AG10803 (cell line): Measurements from ENCODE around the gene KCNJ18.
"Not testable (repeated sequence)": the region's sequence is repeated elsewhere in the genome, so short reads cannot be mapped to it uniquely, and the experiment has no call there.

Experiments
- DNase-seq: peaks from one replicate; pipeline ENCODE4 v3.0.0; 2010; ENCODE audit warnings: low read depth
- H3K4me3 ChIP-seq: 2 replicates; pipeline ENCODE4 v1.5.1; 2011; ENCODE audit warnings: mild to moderate bottlenecking, low read length, control low read depth

The KCNJ18 gene

DNA sequence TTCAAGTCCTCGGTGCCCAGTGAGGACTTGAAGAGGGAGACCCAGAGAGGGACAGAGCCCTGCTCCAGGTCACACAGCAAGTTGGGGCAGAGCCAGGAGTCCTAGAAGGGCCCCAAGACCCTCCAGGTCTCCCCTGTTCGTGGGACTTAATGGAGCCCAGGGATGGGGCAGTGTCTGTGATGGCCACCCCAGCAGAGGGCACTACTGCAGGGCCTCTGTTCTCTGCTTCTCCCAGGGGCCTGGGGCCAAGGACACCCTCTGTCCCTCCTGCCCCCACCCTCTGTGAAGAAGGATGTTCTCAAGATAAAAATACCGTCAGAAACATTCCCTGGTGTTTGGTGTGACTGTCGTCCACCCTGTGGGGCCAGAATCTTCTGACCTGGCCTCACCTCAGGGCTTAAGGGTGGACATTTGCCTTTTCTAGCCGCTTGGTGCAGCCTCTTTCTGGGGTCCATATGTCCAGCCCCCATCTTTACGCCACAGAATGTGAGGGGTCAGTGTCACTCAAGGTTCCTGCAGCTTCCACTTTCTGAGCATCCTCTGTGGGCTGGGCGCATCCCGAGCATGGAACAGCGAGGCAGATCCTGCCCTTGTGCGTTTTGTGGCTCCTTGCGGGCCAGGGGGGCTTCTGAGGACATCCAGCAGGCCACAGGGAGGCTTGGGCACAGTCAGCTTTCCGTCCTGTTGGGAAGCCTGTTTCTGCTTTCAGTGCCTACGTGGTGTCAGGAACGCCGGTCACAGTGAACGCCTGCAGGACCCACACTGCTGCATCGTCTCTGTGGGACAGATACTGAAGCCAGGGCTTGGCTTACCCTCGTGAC, at the start of gene KCNJ18:
KCNJ18 (plus strand) TSS at position 641 of the 821 bp plus-strand sequence. CDS start 10,264 bp downstream, outside the sequence.
- not testable (repeated sequence) for DNase-seq

DNA sequence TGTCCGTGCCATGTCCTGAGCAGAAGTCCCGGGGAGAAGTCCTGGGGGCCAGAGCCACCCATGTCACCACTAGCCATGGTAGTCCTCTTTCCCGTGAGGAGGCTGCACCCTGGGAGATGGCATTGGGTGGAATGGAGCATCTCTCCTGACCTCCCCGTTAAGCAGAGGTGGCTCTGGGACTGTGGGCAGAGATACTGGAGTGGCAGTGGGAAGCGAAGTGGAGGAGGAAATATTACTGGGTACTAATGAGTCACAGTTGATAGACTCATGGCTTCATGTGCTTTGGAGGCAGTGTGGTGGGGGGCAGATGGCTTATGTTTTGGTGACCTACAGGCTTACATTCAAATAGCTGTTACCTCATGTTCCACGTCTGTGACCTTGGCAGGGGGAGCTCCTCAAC, 44.2 kb upstream of the KCNJ18 start:
- H3K4me3 ChIP-seq, DNase-seq: not testable (repeated sequence)

More for the DNA sequence above, at the start of gene KCNJ18:
- H3K4me3 ChIP-seq: not testable (repeated sequence)

DNA sequence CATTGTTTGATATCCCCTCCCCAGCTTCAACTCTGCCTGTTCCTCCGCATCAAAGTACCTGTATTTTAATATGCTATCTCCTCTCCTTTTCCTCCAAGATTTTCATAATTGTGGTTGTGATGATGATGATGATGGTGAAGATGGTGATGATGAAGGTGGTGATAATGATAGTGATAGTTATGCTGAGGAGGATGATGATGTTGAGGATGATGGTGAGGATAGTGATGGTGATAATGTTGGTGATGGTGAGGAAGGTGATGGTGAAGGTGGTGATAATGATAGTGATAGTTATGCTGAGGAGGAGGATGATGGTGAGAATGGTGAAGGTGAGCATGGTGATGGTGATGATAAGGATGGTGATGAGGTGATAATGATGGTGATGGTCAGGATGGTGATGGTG, 42.3 kb upstream of the KCNJ18 start:
- not testable (repeated sequence) for H3K4me3 ChIP-seq, DNase-seq

DNA sequence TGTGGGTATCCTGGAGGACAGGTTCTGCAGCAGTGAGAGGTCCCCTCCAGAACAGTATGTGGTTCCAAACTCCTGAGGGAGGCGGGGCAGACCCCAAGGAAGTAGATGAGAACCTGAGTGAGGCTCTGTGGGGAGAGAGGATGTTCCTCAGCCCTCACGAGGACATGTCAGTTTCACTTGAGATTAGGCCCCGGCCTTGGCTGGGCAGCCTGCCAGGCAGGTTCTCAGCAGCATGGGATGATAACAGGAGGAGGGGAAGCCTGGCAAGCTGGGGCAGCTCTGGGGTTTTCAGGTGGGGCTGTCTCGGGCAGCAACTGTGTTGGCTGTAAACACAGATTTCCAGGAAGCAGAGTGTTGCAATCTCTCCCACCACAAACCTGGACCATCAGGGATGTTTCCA, 40.3 kb upstream of the KCNJ18 start:
- not testable (repeated sequence) for H3K4me3 ChIP-seq, DNase-seq

DNA sequence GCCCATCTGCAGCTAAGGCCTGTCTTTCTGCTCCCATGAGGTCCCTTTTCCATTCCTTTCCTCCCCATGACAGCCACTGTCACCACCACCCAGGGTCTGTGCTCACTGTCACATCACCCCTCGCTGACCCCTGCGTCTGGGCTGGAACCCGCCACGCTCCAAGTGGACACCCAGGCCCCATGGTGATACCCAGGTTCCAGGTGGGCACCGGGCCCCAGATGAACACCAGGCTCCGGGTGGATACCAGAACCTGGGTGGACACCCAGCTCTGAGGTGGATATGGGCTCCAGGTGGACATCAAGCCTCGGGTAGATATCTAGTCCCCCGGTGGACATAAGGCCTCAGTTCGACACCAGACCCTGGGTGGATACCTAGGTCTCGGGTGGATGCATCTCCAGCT, 39.1 kb upstream of the KCNJ18 start:
- not testable (repeated sequence) for DNase-seq, H3K4me3 ChIP-seq

DNA sequence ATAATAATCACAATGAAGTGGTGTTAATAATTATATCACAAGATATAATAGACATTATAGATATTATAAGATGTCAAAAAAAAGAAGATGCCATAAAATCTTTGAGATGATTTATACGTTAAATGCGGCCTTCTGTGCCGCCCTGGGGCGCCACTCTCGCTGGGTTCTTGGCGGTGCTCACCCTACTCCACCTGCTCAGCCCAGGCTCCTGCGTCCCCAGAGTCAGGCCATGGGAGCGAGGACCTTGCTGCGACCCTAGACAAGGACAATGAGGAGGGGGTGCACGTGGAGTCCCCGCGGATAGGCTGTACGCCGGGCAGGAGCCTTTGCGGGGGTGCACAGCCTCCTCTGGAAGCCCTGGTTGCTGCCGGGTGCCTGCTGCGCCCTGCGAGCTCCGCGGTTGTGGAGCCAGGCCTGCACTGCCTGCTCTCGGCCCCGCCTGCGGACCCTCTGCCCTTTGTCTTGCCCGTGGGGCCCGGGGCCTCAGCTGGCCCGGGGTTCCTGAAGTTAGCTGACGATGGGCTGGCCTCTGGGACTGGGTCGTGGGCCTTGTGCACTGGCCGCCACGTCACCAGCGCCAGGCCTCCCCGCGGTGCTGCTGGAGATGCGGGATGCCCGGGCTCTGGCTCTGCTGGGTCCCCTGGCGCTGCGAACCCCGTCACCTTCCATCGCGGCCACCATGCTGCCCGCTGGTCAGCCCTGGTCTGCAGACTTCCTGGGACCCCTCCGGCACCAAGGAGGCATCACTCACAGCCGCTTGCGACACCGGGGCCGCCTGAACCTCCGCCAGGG, 35.6 kb upstream of the KCNJ18 start:
- H3K4me3 ChIP-seq, DNase-seq: not testable (repeated sequence)

DNA sequence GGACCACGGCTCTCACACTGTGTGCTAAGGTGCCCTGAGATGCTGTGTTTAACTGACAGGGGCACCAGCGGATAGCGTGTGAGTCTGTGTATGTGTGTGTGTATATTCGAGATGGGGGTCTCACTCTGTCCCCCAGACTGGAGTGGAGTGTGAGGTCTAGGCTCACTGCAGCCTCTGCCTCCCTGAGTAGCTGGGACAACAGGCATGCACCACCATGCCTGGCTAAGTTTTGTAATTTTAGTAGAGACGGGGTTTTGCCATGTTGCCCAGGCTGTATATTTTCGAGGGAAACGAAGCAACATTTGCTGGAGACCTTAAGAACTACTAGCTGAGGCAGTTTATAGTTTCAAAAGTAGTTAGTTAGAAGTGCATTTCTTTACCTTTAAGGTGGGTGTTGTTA, 32.7 kb upstream of the KCNJ18 start:
- not testable (repeated sequence) for DNase-seq, H3K4me3 ChIP-seq

DNA sequence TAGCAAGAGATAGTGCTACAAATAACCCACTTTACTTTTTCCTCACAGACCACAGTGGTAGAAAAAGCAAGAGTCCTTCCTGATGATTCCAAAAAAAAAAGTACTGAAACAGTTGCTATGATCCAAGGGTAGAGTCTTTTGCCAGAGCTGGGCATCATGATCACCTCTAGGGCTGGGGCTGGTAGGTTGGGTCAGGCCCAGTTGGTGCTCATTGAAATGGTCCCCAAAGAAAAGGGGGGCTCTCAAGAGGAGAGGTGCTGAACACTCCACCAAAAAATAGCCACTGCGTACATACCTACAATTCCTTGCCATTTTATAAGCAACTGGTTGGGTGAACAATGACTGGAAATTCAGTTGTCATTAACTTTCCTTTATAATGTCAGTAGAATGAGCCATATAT, 30.9 kb upstream of the KCNJ18 start:
- not testable (repeated sequence) for DNase-seq, H3K4me3 ChIP-seq

DNA sequence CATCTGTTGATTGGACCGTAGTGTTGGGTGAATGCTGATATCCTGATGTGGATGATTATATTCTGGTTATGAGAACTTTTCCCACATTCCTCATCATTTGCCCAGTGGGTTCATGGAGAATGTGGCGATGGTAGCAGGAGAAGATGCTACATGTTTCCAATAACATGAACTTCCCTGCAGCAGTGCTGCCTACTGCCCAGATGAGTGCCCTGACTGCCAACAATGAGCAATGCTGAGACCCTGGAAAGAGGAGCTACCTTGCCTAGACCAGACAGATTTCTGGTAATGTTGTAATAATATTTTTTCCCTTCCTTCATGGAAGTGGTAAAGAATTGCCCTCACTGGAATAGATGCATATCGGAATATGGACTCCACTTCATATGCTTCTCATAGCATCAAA, 29.2 kb upstream of the KCNJ18 start:
- not testable (repeated sequence) for H3K4me3 ChIP-seq, DNase-seq

DNA sequence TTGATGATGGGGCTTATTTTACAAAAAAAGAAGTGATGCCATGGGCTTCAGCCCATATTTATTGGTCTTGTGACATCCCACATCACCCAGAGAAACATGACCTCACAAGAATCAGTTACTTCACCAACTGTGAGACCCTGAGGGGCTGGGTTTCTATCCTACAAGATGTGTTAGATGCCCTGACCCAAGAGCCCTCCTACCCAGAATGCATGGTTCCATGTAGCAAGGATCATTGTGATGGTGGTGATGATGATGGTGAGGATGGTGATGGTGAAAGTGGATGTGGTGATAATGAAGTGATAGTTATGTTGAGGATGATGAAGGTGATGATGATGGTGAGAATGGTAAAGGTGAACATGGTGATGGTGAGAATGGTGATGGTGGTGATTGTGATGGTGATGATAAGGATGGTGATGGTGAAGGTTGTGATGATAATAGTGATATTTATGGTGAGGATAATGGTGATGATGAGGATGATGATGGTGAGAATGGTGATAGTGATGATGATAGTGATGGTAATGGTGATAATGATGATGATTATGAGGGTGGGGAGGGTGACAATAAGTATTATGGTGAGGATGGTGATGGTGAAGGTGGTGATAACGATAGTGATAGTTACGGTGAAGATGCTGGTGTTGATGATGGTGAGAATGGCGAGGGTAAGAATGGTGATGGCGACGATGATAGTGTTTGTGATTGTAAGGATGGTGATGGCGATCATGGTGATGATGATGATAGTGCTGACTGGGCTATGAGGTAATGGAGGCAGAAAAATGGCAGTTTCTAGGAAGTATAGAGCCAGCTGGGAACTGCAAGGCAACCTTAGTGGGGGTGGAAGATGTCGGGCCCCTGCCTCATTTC, 28.5 kb upstream of the KCNJ18 start:
- H3K4me3 ChIP-seq, DNase-seq: not testable (repeated sequence)

DNA sequence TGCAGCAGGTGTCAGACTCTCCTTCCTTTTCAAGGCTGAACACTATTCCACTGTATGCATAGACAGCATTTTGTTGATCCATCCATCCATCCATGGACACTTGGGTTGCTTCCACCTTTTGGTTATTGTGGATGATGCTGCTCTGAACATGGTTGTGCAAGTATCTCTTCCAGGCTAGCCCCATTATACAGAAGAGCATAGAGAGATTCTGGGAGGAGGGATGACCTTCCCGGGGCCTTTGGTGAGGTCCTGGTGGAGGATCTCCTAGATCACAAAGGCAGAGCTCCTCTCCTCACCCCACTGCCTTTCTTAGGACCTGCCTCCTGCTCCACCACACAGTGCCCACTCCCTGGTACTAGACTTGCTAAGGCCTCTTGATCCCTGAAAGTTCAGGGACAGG, 27.2 kb upstream of the KCNJ18 start:
- not testable (repeated sequence) for DNase-seq, H3K4me3 ChIP-seq

DNA sequence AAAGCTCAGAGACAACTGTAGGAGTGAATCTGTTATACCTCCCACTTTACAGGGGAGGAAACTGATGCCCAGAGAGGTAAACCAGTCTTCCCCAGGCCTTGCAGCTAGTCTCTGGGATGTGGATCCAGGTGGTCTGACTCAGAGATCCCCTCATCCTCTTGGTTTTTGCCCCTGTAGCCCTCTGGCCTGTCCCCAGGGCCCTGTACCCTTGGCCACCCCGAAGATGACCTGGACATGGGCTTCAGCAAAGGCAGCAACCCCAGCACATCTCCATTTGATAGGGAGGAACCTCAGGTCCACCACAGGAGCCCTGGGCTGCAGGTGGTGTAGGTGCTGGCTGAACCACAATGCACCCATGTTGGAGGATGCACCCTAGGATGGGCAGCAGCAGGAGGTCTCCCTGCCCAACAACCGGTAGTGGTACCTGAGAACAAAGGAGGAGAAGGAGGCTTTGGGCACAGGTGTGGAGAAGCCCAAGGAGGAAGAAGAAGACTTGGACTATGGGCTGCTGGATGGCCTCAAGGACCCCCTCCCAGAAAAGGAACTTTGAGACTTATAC, 26.3 kb upstream of the KCNJ18 start:
- DNase-seq, H3K4me3 ChIP-seq: not testable (repeated sequence)

DNA sequence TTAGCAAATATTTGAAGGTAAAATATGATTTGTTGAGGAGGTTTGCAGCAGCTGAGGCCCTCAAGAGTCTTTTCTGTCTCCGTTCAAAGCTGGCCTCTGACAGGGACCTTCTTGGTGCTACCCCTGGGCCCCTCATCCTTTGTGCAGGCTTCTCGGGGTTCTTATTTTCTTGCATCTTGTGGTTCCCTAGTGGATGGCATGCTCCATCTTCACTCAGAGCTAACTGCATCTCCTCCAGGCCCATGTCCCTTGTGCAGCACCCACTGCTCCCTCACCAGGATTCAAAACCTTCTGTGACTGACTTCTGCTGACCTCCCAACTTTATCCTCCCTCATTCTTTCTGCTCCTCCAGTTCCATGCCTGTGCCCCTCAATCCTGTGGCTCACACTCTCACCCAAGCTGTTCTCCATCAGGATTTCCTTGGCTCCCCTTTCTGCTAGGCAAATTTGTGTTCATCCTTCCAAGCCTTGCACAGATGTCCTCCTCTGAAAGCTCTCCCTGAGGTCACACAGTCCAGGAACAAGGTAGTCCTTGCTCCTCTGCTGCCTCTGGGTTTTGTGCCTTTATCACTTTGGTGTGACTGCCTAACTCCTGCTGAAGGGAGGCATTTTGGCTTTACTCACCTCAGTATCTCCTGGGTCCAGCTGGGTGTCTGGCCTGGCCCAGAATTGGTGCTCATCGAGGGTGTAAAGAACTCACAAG, 25.5 kb upstream of the KCNJ18 start:
- not testable (repeated sequence) for H3K4me3 ChIP-seq, DNase-seq

DNA sequence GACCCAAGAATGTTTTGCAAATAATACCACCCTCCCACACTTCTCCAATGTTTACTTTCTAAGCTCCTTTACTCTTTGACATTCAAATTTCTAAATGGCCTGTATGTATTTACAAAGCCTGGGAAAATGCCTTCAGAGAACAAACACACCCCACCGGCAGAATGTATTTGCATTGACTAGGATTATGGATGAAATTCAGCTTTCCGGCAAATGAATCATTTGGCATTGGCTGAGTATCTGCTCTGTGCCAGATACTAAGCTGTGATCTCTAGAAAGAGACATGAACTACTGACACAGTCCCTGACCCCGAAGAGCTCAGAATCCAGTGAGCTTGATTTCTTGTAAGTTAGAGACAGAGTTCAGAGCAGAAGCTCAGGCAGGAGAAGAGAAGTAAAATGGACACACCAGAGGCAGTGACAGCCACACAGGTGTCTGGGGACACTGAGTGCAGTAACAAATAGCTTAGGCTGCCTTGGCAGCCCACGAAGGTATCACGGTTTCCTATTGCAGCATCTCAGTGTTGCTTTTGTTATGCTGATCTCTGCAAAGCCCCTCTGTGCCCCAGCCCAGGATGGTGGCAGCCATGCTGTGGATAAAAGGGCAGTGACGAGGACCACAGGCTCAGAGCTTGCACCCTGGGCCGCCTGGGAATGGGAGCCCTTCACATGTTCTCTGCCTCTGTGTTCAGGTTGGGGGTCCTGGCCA, 24.8 kb upstream of the KCNJ18 start:
- DNase-seq, H3K4me3 ChIP-seq: not testable (repeated sequence)

DNA sequence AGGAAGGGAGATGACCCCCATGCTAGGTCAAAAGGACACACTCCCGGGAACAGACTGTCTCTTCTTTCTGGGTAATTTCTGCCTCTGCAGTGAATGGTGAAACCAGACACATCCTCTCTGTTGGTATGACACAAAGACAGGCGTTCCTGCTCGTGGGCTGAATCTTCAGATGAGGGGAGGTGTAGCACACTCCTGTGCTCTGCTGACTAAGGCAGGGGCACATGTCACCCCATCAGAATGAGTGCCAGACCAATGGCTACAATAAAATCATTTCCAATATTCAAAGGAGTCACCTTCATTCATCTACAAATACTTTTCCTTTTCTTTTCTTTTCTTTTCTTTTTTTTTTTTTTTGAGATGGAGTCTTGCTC, 24.2 kb upstream of the KCNJ18 start:
- DNase-seq, H3K4me3 ChIP-seq: not testable (repeated sequence)

DNA sequence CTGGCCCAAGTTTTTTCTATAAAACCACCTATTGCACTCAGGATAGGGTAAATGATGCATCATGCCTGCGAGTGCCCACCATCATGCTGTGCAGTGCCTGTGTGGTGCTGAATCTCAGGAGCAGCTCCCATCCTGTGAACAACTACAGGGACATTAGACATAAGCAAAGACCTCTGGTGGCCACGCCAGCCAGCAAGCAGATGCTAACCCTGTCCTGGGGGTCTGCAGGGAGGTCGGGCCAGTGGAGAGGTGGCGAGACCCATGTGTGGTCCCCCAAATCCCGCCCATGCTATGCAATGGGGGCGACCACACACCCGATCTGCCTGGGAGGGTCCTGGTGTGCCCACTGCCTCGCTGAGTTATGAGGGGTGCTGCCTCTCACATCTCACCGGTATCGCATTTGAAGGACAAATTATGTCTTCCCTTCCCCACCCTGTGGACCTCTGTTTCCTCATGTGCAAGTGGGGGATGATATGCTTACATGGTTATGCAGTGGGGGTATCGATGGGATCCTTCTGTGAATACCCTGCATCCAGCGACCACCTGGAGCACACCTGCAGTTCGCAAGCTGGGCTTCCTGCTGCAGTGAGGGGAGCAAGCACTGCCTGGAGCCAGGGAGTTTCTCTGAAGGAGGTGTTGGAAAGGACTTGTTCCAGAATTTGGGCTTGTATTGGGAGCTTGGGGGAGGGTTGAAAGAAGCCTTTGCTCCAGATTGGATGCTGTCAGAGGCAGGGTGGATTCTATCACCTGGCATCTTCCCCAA, 23.4 kb upstream of the KCNJ18 start:
- DNase-seq: not testable (repeated sequence)

DNA sequence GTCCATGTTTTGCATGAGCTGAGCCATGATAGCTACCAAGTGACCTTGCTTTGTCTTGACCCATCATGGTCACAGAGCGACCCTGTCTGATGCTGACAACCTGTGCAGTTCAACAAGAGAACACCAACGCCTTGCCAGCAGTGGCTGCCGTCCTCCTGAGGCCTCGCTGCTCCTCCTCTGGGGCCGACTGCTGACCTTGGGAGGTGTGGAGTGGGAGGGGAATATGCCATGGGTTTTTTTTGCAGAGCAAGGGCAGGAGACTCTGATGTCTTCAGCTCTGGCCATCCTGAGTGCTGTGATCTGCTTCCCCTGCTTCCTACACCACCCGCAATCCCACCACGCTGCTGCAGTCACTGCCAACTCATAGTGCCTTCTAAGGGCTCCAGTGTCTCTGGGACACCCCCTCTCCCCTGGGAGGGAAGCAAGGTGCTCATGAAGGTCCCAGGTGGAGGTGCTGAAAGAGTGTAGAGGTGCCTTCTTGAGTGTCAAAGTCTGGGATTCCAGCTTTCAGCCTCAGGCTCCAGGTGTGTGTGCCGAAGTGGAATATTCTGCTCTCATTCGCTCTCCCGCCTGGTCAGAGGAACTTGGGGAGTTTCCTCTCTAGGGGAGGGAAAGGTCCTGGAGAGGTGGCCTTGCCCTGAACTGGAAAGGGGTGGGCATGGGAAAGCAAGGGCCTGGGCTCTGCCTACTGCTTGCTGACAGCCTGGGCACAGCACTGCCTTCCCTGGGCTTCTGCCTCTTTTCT, 22.5 kb upstream of the KCNJ18 start:
- not testable (repeated sequence) for DNase-seq, H3K4me3 ChIP-seq

More for the DNA sequence above, 23.4 kb upstream of the KCNJ18 start:
- H3K4me3 ChIP-seq: not testable (repeated sequence)
